OCI-LY7 (cell line): ENCODE results near the gene CCBE1. TPM values are rescaled to one million over a fixed set of nuclear protein-coding genes. Genes with fewer than 3 reads are reported as not detected.

ENCODE experiments used
- BruUV-seq: library from RNA; stranded (reverse); fragments of 400-500 nt; replicated peaks from 2 replicates; lab custom pipeline; 2021; lab: Mats Ljungman, UMichigan
- CTCF ChIA-PET: fragments of 300-600 bp; sonication (Branson Sonifier 250); formaldehyde crosslinking; loops from one replicate; lab custom pipeline; 2022; ENCODE audit warnings: antibody characterized with exemption; ENCODE audit not compliant: unreplicated experiment; lab: Charles Lee
- POLR2A ChIA-PET: fragments of 300-600 bp; sonication (Branson Sonifier 250); formaldehyde crosslinking; loops from one replicate; lab custom pipeline; 2022; ENCODE audit warnings: antibody characterized with exemption; lab: Charles Lee
- DNase-seq: peaks from one replicate; pipeline ENCODE4 v3.0.0-alpha.2; 2015; ENCODE audit warnings: low spot score
- H2AFZ ChIP-seq: fragments of 200-600 bp; sonication (generic), shearing (Covaris generic); 2 replicates; pipeline ENCODE4 v1.6.1; 2014; ENCODE audit warnings: mild to moderate bottlenecking, antibody characterized with exemption, low read length, moderate library complexity
- H3K27ac ChIP-seq: fragments of 200-600 bp; sonication (generic); 2 replicates; pipeline ENCODE4 v1.5.1; 2014; ENCODE audit warnings: mixed run types, low read depth, mild to moderate bottlenecking, moderate library complexity, low read length, inconsistent platforms; ENCODE audit not compliant: poor library complexity, severe bottlenecking
- H3K36me3 ChIP-seq: fragments of 200-600 bp; sonication (generic); 2 replicates; pipeline ENCODE4 v1.6.1; 2014; ENCODE audit warnings: mild to moderate bottlenecking, antibody characterized with exemption, low read length, moderate library complexity, mixed read lengths; ENCODE audit not compliant: insufficient read depth
- H3K4me1 ChIP-seq: fragments of 200-600 bp; sonication (generic); 2 replicates; pipeline ENCODE4 v1.5.1; 2014; ENCODE audit warnings: mild to moderate bottlenecking, low read length; ENCODE audit not compliant: insufficient read depth, poor library complexity, severe bottlenecking
- H3K4me2 ChIP-seq: fragments of 200-600 bp; sonication (generic); 2 replicates; pipeline ENCODE4 v1.6.1; 2014; ENCODE audit warnings: mild to moderate bottlenecking, low read length
- H3K4me3 ChIP-seq: fragments of 200-600 bp; sonication (generic); 2 replicates; pipeline ENCODE4 v1.5.1; 2014; ENCODE audit warnings: mild to moderate bottlenecking, low read depth, low read length; ENCODE audit not compliant: poor library complexity, severe bottlenecking
- H3K79me2 ChIP-seq: fragments of 200-600 bp; sonication (generic); 2 replicates; pipeline ENCODE4 v1.6.1; 2016; ENCODE audit warnings: low read depth, mild to moderate bottlenecking, low read length, moderate library complexity, mixed read lengths; ENCODE audit not compliant: insufficient read depth
- H3K9me2 ChIP-seq: fragments of 200-600 bp; sonication (generic); 2 replicates; pipeline ENCODE4 v1.6.1; 2016; ENCODE audit warnings: mild to moderate bottlenecking, low read length, mixed read lengths; ENCODE audit not compliant: insufficient read depth
- H3K9me3 ChIP-seq: fragments of 200-600 bp; sonication (generic); 2 replicates; pipeline ENCODE4 v1.6.1; 2014; ENCODE audit warnings: mild to moderate bottlenecking, mixed run types, low read length, mixed read lengths
- H4K20me1 ChIP-seq: fragments of 200-600 bp; sonication (generic); 2 replicates; pipeline ENCODE4 v1.6.1; 2014; ENCODE audit warnings: mild to moderate bottlenecking, antibody characterized with exemption, low read length, moderate library complexity, mixed read lengths; ENCODE audit not compliant: insufficient read depth
- EZH2phosphoT487 ChIP-seq: fragments of 200-600 bp; sonication (generic); IDR thresholded peaks from 2 replicates; pipeline ENCODE4 v1.6.1; 2018; ENCODE audit warnings: low read depth, borderline replicate concordance, mild to moderate bottlenecking, mixed run types, antibody characterized with exemption, low read length, moderate library complexity, mixed read lengths
- intact Hi-C: fragments of 100-400 bp; cut with micrococcal nuclease; formaldehyde crosslinking; loops from one replicate; pipeline ENCODE4 v1.10.0; 2022; ENCODE audit not compliant: unreplicated experiment
- total RNA-seq, 2 experiments: library from RNA; depleted of rRNA in 1 of 2; stranded (reverse); fragments of >200 nt in 1 of 2; shearing (Covaris generic) in 1 of 2; gene quantifications; 2 replicates each; pipeline ENCODE4 v1.2.3, GENCODE V29; 2014 to 2022
- TF ChIP-seq, protein P1 (sequence below): fragments of 200-600 bp; sonication (generic); conservative IDR thresholded peaks from 2 replicates; pipeline ENCODE4 v1.5.1; 2014; ENCODE audit warnings: mild to moderate bottlenecking, antibody characterized with exemption, low read length, moderate library complexity, mixed read lengths

CCBE1 gene
- total RNA-seq, 2 experiments from 2014 or later: 0.16 to 0.70 TPM

DNA sequence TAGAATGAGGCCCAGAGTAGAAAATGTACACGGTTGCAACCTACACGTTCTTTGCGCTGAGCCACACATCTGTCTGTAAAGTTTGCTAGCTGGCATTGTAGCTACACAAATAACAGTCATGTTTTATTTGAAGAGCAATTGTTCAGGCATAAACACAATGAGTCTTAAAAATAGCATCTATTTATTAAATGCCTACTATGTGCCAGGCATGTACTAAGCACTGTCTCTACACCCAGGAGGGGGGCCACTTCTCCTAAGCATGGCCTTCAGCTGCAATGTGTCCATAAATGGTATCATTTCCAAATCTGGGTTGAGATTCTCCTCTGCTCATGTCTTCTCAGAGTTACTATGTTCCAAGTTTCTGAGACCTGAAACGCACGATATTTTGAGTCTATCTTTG, 182.1 kb downstream of the CCBE1 start:
- intact Hi-C loops: no loop called here
- Histone ChIP-seq H3K4me3 (no peak overlapping the region), H3K27ac (no peak overlapping the region), H4K20me1 (no peaks in the 10 kb centered on the region), H3K4me1 (no peaks in the 10 kb centered on the region), H3K36me3 (no peaks in the 10 kb centered on the region), H3K9me2 (no peaks in the 10 kb centered on the region), H3K4me2 (no peak overlapping the region), H3K9me3 (no peaks in the 10 kb centered on the region), H3K79me2 (no peaks in the 10 kb centered on the region), H2AFZ (no peak overlapping the region)
- POLR2A ChIA-PET: no interaction called here
- no TSS peak for BruUV-seq
- TF ChIP-seq, protein P1, sequence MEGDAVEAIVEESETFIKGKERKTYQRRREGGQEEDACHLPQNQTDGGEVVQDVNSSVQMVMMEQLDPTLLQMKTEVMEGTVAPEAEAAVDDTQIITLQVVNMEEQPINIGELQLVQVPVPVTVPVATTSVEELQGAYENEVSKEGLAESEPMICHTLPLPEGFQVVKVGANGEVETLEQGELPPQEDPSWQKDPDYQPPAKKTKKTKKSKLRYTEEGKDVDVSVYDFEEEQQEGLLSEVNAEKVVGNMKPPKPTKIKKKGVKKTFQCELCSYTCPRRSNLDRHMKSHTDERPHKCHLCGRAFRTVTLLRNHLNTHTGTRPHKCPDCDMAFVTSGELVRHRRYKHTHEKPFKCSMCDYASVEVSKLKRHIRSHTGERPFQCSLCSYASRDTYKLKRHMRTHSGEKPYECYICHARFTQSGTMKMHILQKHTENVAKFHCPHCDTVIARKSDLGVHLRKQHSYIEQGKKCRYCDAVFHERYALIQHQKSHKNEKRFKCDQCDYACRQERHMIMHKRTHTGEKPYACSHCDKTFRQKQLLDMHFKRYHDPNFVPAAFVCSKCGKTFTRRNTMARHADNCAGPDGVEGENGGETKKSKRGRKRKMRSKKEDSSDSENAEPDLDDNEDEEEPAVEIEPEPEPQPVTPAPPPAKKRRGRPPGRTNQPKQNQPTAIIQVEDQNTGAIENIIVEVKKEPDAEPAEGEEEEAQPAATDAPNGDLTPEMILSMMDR: no peak
- no peak for TF ChIP-seq EZH2phosphoT487
- CTCF ChIA-PET: no interaction called here
- no peak for DNase-seq

DNA sequence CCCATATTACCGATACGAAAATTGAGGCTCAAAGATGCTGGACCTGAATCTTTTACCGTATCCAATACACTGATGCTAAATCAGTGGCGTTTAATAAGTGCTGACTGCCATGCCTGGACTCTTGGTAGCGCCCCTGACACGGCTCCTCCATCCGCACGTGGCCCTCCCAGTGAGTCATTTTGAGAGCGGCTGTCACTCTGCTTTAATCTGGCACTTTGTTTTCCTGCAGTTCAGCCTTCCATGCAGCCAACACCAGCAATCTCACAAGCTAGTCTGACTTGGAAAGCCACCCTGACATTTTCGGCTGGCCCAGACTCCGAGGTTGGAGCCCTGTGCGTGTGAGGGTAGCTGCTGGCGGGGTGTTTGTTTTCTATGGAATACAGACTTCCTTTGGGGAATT, 183.0 kb downstream of the CCBE1 start:
- no peak overlapping the region for H3K4me3 ChIP-seq
- no TSS peak for BruUV-seq
- H3K4me1 ChIP-seq: no peaks in the 10 kb centered on the region
- H3K9me2 ChIP-seq: no peaks in the 10 kb centered on the region
- ChIA-PET POLR2A (interaction anchor here (0.5 kb wide), 1 partner anchor 133 kb away, joined by 3 read pairs; no protein-coding TSS in a partner anchor), CTCF (no interaction called here)
- no peaks in the 10 kb centered on the region for H3K79me2 ChIP-seq
- no peak for DNase-seq
- no peak overlapping the region for H3K27ac ChIP-seq
- intact Hi-C loops: no loop called here
- no peak for TF ChIP-seq EZH2phosphoT487
- TF ChIP-seq, protein P1: no peak
- H3K4me2 ChIP-seq: no peak overlapping the region
- no peaks in the 10 kb centered on the region for H4K20me1 ChIP-seq
- no peaks in the 10 kb centered on the region for H3K36me3 ChIP-seq
- H3K9me3 ChIP-seq: no peaks in the 10 kb centered on the region
- no peak overlapping the region for H2AFZ ChIP-seq

DNA sequence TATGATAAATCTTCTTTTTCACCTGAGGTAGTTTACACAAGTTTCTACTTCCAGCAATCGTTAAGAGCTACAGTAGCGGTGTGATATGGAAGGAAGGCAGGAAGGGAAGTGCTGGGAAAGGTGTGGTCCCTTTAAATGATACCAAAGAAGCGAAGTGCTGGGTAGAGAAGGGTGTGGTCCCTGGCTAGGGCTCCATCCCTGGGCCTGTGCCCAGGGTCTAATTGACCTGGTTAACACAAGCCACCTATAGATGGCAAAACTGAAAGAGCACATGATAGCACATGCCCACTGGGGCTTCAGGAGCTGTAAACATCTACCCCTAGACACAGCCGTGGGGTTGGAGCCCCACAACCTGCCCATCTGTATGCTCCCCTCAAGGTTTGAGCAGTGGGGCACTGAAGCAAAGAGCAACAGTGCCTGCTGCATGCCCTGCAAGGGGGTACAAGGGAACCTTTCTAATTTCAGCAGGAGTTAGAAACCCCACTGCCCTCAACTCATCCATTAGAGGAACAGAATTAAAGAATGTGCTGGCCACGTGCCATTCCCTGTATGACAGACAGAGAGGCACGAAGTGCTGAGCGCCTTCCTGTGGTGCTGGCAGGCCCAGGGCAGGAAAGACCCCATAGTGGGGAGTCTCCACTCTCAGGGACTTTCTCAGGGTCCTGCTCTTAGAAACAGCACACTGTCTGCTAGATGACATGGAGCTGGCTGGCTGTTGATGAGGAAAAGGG, 185.0 kb downstream of the CCBE1 start:
- H3K9me2 ChIP-seq: no peaks in the 10 kb centered on the region
- H3K36me3 ChIP-seq: no peaks in the 10 kb centered on the region
- no peaks in the 10 kb centered on the region for H3K4me1 ChIP-seq
- no peaks in the 10 kb centered on the region for H3K79me2 ChIP-seq
- CTCF ChIA-PET: no interaction called here
- TF ChIP-seq EZH2phosphoT487: no peak
- TF ChIP-seq, protein P1: no peak
- H3K27ac ChIP-seq: no peak overlapping the region
- H3K9me3 ChIP-seq: no peaks in the 10 kb centered on the region
- H3K4me2 ChIP-seq: no peak overlapping the region
- H4K20me1 ChIP-seq: no peaks in the 10 kb centered on the region
- no peak overlapping the region for H3K4me3 ChIP-seq
- intact Hi-C loops: no loop called here
- H2AFZ ChIP-seq: no peak overlapping the region
- no TSS peak for BruUV-seq
- POLR2A ChIA-PET: no interaction called here
- no peak for DNase-seq
